Measurements from ENCODE around the gene OR1F1.
A peak's percentile ranks its signal among the peaks of the same experiment; 100 is the strongest.
"Not testable (repeated sequence)": the region's sequence is repeated elsewhere in the genome, so short reads cannot be mapped to it uniquely, and the experiment has no call there.

The OR1F1 gene

GRCh38 chr16:3150346-3151218 is 37.4 kb upstream of the OR1F1 start:
- peak; percentile 94 for DNase-seq (ENCODE audit: low read depth)

GRCh38 chr16:3152027-3152276 is 36.1 kb upstream of the OR1F1 start:
- no peak for DNase-seq (ENCODE audit: low read depth)

- peak; percentile 85 for DNase-seq (ENCODE audit: low read depth)
These were observed 35.6 kb upstream of the OR1F1 start for GRCh38 chr16:3152277-3152990.

GRCh38 chr16:3152991-3153368 is 35.0 kb upstream of the OR1F1 start:
- DNase-seq (ENCODE audit: low read depth) = no peak

- DNase-seq (ENCODE audit: low read depth) = no peak
These were observed 32.8 kb upstream of the OR1F1 start for GRCh38 chr16:3155181-3155580.

- DNase-seq (ENCODE audit: low read depth) = no peak
These were observed 32.0 kb upstream of the OR1F1 start for GRCh38 chr16:3155972-3156371.

- DNase-seq (ENCODE audit: low read depth) = peak; percentile 91
These were observed 30.6 kb upstream of the OR1F1 start for GRCh38 chr16:3157229-3158025.

- DNase-seq (ENCODE audit: low read depth) = no peak
These were observed 29.9 kb upstream of the OR1F1 start for GRCh38 chr16:3158026-3158509.

GRCh38 chr16:3158510-3159314 is 29.3 kb upstream of the OR1F1 start:
- peak; percentile 82 for DNase-seq (ENCODE audit: low read depth)

- DNase-seq (ENCODE audit: low read depth) = no peak
These were observed 26.6 kb upstream of the OR1F1 start for GRCh38 chr16:3161235-3162018.

GRCh38 chr16:3164121-3164991 is 23.6 kb upstream of the OR1F1 start:
- DNase-seq (ENCODE audit: low read depth) = no peak

GRCh38 chr16:3165111-3165822 is 22.7 kb upstream of the OR1F1 start:
- no peak for DNase-seq (ENCODE audit: low read depth)

GRCh38 chr16:3166505-3166886 is 21.5 kb upstream of the OR1F1 start:
- DNase-seq (ENCODE audit: low read depth) = no peak

GRCh38 chr16:3168729-3169128 is 19.3 kb upstream of the OR1F1 start:
- DNase-seq (ENCODE audit: low read depth) = not testable (repeated sequence)

GRCh38 chr16:3170440-3171180 is 17.4 kb upstream of the OR1F1 start:
- no peak for DNase-seq (ENCODE audit: low read depth)

GRCh38 chr16:3171181-3171854 is 16.7 kb upstream of the OR1F1 start:
- DNase-seq (ENCODE audit: low read depth) = no peak

GRCh38 chr16:3171855-3172593 is 16.0 kb upstream of the OR1F1 start:
- no peak for DNase-seq (ENCODE audit: low read depth)

Data from fibroblast of the conjunctiva (primary cell).